Cerebellar nuclear complex (tissue), 1 donor: ENCODE measurements around the gene EIF3J.
"Not testable (repeated sequence)": the region's sequence is repeated elsewhere in the genome, so short reads cannot be mapped to it uniquely, and the experiment has no call there.

Experiments
- DNase-seq, 2 experiments: peaks; one replicate each; lab custom pipeline; 2025; lab: John Stamatoyannopoulos, UW

Gene EIF3J, protein sequence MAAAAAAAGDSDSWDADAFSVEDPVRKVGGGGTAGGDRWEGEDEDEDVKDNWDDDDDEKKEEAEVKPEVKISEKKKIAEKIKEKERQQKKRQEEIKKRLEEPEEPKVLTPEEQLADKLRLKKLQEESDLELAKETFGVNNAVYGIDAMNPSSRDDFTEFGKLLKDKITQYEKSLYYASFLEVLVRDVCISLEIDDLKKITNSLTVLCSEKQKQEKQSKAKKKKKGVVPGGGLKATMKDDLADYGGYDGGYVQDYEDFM

DNA sequence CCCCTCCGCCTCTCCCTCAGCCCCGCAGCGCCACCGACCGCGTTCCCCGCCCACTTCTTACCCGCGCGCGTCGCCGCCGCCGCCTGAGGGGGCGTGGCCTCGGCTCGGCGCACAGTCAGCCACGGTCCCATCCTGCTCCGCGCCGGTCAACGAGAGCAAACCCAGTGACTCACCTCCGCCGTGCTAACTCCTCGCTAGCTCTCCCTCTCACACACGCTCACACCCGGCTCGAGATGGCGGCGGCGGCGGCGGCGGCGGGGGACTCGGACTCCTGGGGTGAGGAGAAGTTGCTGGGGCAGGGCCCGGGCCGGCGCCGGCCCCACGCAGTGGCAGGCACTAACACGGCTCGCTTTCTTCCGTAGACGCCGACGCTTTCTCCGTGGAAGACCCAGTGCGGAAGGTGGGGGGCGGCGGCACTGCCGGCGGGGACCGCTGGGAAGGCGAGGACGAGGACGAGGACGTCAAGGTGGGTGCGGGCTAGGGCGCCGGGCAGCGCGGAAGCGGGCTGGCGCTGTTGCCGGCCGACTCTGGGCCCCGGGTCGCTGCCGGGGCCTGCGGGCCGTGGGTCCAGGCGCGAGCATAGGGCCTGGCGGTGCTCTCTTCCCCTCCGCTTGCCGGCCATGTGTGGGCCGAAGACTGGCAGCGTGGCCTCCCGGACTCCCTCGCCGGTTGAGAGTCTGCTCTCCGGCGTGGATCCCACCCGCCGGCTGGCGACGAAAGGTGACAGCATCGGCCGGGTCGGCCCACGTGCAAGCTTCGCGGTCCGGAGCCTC is at the start of gene EIF3J:
TSS of gene EIF3J (plus strand) at position 186 of the 773 bp plus-strand sequence. CDS start at position 234, 48 bp downstream.
- DNase-seq, result peak; percentile 55 to 80

DNA sequence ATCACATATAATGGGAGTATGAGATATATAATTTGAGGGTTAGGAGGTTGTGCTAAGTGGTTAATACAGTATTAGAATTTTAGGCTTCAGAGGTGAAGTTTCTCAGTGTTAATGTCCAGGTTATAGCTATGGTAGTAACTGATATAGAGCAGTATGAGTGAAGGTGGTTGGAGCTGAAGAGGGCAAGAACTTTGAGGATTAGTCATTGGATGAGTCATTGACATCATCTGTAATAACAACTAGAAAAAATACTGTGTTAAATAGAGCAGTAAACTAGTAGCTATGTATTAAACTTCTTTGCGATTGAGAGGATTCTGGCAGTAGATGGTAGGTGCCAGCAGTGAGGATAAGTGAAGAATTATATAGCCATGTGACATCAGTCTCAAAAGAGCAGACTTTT is 47.5 kb upstream of the EIF3J start:
- no peak for DNase-seq

DNA sequence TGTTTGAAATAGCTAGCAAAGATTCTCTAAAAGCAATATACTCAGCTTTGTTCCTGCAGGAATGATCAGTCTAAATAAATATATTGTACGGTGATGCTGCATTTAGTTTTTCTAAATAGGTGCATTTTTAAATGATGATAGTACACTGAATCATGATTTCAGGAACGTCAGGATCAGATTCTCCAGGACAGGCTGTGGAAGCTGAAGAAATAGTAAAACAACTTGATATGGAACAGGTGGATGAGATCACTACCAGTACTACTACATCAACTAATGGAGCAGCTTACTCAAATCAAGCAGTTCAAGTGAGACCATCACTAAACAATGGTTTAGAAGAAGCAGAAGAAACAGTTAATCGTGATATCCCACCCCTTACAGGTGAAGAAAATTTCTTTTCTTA is 46.3 kb upstream of the EIF3J start:
- DNase-seq, result no peak

DNA sequence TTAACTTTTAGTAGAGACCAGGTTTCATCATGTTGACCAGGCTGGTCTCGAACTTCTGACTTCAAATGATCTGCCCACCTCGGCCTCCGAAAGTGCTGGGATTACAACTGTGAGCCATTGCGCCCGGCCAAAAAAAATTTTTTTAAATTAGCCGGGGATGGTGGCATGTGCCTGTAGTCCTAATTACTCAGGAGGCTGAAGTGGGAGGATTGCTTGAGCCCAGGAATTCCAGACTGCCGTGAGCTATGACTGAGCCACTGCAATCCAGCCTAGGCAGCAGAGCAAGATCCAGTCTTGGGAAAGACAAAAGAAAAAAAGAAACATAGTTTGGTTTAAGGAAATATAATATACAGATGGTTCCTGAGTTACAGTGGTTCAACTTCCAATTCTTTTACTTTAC is 44.9 kb upstream of the EIF3J start:
- DNase-seq, result no peak

DNA sequence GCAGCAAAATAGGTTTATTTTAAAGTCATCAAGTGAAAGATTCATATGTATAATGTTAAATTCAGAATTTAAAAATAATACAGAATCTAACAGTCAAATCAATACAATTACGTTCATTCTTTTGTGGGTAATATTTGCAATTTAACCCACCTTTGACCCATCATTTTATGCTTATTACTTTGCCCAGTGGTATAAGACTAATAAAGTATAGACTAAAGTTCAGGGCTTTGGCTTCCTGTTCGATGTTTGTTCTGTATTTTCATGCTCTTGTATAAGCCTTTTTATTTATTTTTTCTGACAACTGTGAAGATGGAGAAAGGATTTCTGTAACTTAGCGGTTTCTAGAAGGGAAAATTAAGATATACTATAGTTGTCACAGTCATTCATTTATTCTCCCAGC is 44.3 kb upstream of the EIF3J start:
- no peak for DNase-seq

DNA sequence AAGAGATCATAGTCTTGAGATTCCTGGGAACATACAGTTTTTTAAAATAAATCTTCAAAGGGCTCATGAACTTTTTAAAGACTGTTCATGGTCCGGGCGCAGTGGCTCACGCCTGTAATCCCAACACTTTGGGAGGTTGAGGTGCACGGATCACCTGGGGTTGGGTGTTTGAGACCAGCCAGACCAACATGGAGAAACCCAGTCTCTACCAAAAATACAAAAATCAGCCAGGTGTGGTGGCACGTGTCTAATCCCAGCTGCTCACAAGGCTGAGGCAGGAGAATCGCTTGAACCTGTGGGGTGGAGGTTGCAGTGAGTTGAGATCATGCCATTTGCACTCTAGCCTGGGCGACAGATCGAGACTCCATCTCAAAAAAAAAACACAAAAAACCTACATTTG is 41.4 kb upstream of the EIF3J start:
- no peak for DNase-seq

DNA sequence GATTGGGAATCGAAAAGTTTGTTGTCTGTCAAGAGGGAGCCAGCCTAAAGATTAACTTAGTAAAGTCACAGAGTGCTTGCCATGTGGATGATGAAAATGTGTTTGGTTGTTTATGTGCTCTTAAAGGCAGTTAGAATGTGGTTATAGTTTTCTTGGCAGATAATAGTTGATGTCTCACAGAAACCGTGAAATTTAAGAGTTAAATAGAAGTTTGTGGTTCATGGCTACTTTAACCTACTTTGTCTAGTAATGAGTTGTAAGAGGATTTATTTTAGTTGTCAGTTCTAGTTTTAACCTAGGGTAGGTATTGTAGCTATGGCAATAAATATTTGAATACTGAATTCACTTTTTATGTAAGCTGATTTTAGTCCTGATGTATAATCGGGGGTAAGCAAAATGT is 36.4 kb upstream of the EIF3J start:
- DNase-seq, result no peak

DNA sequence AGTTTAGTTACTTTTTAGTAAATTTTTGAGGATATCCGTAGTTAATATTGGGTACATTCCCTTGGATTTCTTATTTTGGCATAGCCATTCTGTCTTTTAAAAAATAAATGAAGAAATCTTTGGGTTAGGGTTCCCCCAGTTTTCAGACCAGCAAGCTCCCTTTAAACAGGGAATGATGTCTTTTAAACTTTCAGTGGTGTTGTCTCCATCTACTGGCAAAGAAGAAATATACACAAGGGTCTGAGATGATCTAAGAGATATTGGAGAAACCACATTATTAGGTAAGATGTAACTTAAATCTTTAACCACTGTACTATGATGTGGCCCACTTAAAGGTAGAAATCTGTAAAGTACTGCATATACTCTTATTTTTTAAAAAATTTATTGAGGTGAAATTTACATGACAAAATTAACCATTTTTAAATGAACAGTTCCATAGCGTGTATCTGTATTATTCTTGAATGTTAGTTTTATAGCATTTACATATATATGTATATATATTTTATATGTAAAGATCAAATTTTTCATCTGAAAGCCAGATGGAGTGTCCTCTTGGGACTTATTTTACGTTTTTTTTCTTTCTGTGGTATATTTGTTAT is 35.1 kb upstream of the EIF3J start:
- peak in 1 of 2 experiments; percentile 15 for DNase-seq

DNA sequence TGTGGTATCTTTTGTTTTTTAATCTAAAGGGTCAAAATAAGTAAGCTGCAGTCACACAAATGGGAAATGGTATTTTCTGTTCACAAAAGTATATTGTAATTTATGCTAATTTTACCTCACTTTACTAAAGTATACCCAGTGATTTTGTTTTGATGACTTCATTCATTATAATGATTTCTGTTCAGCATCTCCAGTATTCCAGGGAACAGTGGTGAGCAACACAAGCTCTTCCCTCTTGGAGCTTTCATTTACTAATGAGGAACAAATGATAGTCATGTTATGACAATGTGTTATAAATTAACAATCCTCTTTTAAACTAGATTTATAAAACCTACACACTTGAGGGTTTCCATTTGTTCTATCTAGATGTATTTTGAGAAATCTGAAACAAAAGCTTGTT is 20.5 kb upstream of the EIF3J start:
- no peak for DNase-seq

DNA sequence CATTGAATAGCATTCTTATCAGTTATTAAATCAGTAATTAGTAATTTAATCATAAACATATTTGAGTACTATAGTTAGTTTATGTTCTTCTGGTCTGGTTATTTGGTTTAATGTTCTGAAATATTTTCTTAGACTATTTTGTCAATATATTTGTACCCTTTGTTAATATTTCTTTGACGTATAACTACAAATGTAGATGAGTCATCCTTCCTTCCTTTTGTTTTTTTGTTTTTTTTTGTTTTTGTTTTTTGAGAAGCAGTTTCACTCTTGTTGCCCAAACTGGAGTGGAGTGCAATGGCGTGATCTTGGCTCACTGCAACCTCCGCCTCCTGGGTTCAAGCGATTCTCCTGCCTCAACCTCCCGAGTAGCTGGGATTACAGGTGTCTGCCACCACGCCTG is 17.4 kb upstream of the EIF3J start:
- DNase-seq, result no peak

DNA sequence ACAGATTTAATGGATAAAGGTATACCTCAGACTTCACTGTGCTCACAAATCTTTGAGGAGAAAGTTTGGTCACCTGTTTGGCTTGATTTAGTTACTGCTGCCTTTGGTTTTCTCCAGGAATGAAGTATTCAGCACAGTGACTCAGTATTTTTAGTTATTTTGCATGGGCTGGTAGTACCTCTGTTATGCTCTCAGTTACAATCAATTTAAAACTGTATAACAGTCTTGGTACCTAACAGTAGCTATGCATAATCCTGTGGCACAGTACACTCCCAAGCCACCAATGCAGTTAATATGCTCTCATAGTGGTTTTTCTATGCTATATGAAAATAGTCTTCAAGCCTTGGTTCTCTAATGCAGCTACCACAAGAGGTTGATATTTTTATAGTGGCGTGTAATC is 11.9 kb upstream of the EIF3J start:
- DNase-seq, result no peak

DNA sequence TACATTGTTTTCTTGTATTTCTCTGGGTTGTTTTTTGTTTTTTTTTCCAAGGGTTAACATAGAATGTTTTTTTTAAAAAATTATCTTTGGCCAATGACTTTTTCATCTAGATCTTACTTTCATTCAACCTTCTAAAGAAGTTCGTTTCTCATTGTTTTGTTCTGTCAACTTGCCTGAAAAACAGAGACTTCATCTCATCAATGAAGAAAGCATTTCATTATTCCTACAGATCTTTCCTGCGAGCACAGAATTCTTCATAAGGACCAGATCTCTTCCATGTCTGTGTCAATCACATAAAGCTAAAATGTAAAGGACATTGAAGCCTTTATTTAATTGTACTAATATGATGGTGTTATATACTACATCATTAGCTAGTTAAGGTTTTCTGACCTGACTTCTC is 9.7 kb upstream of the EIF3J start:
- DNase-seq, result no peak

DNA sequence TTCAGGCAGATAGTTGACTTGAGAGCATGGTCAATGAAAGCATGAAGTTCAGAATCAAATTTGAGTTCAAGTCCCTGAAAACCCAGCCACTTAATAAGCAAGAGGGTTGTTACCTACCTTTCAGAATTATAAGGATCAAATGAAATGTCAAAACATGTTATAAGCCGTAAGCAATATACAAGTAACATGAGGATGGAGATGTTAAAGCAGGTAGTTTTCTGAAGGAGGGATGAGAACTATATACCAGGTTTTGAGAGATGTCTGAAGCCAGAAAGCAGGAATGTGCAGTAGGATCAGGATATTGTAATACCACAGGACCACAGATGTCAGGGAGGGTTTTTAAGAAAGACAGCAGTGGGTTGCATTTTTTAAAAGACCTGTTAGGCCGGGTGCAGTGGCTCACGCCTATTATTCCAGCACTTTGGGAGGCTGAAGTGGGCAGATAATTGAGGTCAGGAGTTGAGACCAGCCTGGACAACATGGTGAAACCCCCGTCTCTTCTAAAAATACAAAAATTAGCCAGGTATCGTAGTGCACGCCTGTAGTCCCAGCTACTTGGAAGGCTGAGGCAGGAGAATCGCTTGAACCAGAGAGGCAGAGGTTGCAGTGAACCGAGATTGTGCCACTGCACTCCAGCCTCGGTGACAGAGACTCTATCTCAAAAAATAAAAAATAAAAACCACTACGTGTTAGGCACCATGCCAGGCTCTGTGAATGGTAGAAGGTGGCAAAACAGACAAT is 6.9 kb upstream of the EIF3J start:
- no peak for DNase-seq

DNA sequence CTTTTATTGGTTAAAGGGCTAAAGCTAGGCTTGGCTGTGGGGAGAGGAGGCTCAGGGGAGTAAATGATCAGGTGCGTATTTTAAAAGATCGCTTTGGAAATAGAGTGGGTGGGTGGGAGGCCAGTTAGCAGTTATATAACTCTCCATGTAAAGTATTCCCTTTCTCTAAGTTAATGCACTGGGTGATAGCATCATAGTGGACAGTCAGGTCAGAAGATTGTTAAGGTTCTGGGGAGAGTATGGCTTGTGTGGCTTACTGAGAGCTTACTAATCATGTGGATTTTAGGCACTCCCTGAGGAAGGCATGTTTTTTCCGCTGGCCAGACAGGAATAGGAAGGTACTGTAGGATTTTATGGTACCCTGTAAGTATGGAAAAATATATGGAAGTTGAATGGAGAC is 6.3 kb upstream of the EIF3J start:
- DNase-seq, result no peak

DNA sequence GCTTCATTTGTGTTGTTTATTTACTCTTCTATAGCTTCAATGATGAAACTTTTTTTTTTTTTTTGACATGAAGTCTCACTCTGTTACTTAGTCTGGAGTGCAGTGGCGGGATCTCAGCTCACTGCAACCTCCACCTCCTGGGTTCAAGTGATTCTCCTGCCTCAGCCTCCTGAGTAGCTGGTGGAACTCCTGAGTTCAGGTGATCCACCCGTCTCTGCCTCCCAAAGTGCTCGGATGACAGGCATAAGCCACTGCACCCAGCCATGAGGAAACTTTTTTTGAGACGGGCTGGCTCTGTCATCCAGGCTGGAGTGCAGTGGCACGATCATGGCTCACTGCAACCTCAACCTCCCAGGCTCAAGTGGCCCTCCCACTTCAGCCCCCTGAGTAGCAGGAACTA is 4.7 kb upstream of the EIF3J start:
- not testable (repeated sequence) for DNase-seq

DNA sequence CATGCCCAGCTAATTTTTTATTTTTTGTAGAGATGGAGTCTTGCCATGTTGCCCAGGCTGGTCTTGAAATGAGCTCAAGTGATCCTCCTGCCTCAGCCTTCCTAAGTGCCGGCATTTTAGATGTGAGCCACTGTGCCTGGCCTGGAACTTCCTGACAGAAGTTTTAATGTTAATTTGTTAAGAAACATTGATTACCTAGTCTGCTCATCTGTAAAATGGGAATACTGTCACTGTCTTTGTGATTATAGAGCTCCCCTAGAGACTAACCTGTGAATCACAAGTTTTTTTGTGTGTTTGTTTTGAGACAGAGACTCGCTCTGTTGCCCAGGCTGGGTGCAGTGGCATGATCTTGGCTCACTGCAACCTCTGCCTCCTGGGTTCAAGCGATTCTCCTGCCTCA is 4.3 kb upstream of the EIF3J start:
- DNase-seq, result no peak

DNA sequence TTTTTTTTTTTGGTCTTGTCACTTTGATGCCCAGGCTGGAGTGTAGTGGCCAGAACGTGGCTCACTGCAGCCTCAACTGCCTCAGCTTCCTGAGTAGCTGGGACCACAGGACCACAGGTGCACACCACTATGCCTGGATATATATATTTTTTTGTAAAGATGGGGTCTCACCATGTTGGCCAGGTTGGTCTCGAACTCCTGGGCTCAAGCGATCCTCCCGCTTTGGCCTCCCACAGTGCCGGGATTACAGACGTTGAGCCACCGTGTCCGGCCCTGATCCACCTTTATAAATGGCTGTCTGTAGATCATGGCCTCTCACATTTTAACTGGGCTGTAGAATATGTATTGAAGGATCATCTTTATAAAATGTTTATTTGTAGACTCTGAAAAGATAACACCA is 1.9 kb upstream of the EIF3J start:
- DNase-seq, result no peak

DNA sequence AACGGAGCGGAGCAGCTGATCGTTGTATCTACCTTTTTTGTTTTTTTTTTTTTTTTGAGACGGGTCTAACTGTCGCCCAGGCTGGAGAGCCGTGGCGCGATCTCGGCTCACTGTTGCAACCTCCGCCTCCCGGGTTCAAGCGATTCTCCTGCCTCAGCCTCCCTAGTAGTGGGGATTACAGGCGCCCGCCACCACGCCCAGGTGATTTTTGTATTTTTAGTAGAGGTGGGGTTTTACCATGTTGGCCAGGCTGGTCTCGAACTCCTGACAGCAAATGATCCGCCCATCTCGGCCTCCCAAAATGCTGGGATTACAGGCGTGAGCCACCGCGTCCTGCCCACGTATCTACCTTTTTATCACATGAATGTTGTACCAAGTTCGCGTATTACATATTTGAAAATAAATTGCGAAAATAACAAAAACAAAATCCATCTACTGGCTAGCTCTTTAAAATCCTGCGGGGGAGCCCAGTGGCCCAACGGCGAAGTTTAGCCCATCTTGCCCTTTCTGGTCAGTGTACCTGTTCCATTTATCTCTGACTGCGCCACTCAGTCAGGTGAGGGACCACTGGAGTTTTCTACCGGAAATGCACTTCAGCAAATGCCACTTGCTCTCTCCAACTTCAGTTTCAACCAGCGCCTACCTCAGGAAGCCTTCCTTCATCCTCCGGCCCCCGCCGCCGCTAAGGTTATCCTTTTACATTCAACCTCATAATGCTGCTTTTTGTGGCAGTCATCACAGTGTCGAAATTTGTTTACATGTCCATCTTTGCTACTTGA is 1.2 kb upstream of the EIF3J start:
- DNase-seq, result peak in 1 of 2 experiments; percentile 19

DNA sequence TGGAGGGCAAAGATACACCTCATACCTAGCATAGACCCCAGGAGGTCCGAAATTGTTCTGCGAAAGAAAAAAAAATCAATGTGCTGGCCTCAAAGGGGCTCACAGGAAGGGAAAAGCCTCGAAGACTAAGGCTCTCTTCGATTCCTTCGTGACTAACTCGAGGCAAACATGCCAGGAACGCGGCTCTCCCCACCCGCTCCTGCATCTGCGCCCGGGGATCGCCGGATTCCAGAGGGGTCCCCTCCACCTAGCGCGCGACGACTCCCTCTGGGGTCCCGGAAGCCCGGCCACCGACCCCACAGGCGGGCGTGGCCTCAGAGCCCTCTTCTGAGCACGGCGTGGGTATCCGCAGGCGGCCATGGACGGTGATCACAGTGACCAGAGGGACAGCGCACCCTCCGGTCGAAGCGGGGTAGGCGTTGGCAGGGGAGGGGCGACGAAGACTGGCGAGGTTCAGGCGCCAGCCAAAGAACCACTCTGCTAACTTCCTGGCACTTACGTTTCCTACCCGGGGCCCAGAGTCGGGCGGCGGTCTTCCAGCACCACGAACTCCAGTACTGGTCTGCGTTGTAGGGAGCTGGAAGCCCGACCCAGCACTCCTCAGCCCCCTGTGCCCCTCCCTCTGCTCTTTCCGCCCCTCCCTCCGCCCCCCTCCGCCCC is 515 bp upstream of the EIF3J start:
- DNase-seq, result peak in 1 of 2 experiments; percentile 66

DNA sequence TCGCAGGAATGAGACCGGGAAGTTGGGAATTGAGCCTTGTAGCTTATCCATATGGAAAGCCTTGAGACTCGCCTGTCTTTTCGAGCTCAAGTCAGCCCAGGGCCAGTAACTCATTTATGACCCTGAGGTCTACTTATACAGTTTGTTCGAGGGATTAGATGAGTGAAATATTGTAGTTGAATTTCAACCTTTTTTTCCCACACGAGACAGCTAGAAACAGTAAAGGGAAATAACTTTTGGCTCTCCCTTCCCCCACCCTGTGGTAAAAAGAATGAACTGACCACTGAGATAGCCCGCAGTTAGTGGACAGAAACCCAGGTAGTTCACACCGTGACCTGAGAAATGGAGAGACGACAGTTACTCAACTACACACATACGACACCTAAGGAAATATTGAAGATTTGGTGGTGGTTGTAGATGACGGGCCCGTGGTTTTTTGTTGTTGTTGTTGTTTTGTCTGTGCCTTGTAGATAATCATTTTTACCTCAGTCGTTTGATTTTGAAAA is 841 bp downstream of the EIF3J start:
- no peak for DNase-seq
